HUES48 (cell line): ENCODE results near the gene REXO1.
A peak's percentile ranks its signal among the peaks of the same experiment; 100 is the strongest.

ENCODE experiments used
- H3K27ac ChIP-seq: one replicate; pipeline ENCODE4 v1.7.0; 2013; ENCODE audit warnings: low read depth, low read length, inconsistent platforms
- H3K27me3 ChIP-seq: 2 replicates; pipeline ENCODE4 v1.6.1; 2013; ENCODE audit warnings: mild to moderate bottlenecking, low read length; ENCODE audit not compliant: control insufficient read depth, insufficient read depth
- H3K36me3 ChIP-seq: 2 replicates; pipeline ENCODE4 v1.6.1; 2013; ENCODE audit warnings: low read length; ENCODE audit not compliant: control insufficient read depth, insufficient read depth
- H3K4me1 ChIP-seq: 2 replicates; pipeline ENCODE4 v1.6.1; 2013; ENCODE audit warnings: mild to moderate bottlenecking, low read length; ENCODE audit not compliant: control insufficient read depth, insufficient read depth
- H3K4me3 ChIP-seq: 2 replicates; pipeline ENCODE4 v1.5.1; 2013; ENCODE audit warnings: mild to moderate bottlenecking, low read depth, low read length
- H3K9ac ChIP-seq: 2 replicates; pipeline ENCODE4 v1.6.1; 2013; ENCODE audit warnings: mild to moderate bottlenecking, low read depth, low read length, moderate library complexity
- H3K9me3 ChIP-seq: 2 replicates; pipeline ENCODE4 v1.6.1; 2013; ENCODE audit warnings: low read length; ENCODE audit not compliant: control insufficient read depth, insufficient read depth

Gene REXO1

DNA sequence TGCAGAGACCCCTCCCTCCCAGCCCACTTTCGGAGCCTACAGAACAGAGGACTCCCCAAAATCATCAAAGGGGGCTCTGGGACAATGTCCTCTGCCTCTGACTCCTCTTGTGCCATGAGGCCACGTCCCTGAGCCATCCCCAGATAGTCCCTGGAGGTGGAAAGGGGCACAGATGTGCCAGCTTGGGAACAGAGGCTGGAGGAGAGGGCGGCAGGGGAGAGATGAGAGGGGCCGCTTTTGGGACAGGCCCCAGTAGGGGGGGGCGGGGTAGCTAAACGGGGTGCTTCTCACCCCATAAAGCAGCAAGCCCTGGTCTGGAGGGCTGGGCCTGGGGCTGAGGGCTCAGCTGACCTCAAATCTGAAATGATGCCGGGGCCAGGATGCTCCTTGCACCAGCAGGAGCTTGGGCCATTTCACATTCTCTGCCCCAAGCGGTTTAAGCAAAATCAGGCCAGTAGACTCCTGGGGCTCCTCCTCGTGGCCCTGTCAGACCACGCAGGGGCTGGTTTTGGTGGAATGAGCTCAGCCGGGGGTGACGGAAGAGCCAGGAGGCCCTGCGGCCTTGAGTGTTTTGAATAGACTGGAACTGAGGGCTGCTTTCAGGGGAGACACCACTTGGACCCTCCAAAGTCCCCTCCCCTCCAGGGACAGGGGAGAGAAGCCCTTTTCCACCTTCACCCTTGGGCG, 67.9 kb downstream of the REXO1 start:
- H3K36me3 ChIP-seq, result no peaks in the 10 kb centered on the region
- peaks cover 73% of the 10 kb centered on the region for H3K27me3 ChIP-seq
- no peaks in the 10 kb centered on the region for H3K4me1 ChIP-seq

DNA sequence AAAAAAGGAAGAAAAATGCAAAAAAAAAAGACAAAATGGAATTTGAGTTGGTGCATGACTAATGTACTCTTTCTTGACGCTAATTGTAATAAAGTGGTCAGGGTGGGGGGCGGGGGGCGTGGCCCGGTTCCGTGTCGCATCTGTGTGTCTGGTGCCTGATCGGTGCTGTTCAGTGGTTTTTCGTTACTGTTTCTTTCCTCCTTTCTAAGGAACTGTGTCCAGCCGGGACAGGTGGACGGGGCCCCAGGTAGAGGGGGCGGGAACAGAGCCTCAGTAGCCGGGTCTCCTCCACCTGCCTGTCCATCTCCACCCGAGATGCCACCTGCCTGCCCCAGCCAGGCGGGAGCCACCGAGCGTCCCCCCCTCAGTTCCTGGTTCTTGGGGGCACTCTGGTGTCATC, 68.7 kb downstream of the REXO1 start:
- Histone ChIP-seq H3K27me3 (peaks cover 80% of the 10 kb centered on the region), H3K4me1 (no peaks in the 10 kb centered on the region), H3K36me3 (no peaks in the 10 kb centered on the region), H3K9ac (no peak overlapping the region), H3K4me3 (no peak overlapping the region), H3K27ac (no peak overlapping the region), H3K9me3 (0 out of 2 replicates have a peak, but pooled peaks cover 2% of the 10 kb centered on the region)

More for the DNA sequence above, 67.9 kb downstream of the REXO1 start:
- no peak overlapping the region for H3K27ac ChIP-seq
- no peak overlapping the region for H3K4me3 ChIP-seq
- no peak overlapping the region for H3K9ac ChIP-seq
- 0 out of 2 replicates have a peak, but pooled peaks cover 2% of the 10 kb centered on the region for H3K9me3 ChIP-seq

DNA sequence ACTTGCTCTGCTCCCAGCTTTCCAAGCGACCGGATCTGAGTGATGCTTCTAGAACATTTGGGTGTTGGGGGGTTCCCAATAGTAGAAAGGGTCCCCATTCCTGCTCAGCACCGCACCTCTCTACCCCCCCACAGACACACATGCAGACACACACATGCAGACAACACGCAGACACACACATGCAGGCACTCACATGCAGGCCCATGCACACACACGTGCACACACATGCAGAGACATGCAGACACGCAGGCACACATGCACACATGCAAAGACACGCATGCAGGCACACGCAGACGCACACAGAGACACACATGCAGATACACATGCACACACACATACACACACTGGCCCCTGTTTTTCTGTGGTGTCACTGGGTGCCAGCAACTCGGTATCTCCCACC, 71.1 kb downstream of the REXO1 start:
- no peaks in the 10 kb centered on the region for H3K4me1 ChIP-seq
- H3K27me3 ChIP-seq, result peaks cover 84% of the 10 kb centered on the region
- 0 out of 2 replicates have a peak, but pooled peaks cover 2% of the 10 kb centered on the region for H3K9me3 ChIP-seq
- H3K27ac ChIP-seq, result no peak overlapping the region
- H3K36me3 ChIP-seq, result no peaks in the 10 kb centered on the region
- no peak overlapping the region for H3K4me3 ChIP-seq
- no peak overlapping the region for H3K9ac ChIP-seq

DNA sequence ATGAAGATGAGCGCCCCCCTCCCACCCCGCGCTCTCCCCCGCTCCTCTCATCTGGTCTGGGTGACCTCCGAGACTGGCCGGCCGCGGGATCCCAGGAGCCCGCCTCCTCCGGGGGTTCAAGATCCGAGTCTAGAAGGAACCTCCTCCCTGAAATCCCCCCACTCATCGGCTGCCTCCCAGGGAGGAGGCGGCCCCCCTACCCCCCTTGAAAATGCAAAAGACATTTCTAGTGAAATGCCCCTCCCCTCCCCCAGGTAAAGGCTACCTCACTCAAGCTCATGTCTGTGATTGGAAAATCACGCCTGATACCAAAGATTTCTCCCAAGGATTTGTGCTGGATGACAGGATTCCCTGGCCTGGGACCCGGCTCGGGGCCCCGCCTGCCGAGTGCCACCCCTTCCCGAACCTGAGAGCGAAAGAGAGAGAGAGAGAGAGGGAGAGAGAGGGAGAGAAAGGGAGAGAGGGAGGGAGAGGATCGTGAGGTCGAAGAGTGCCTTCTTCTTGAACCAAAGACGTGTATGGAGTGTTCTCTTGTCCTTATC, 71.6 kb downstream of the REXO1 start:
- Histone ChIP-seq H3K36me3 (no peaks in the 10 kb centered on the region), H3K4me1 (no peaks in the 10 kb centered on the region), H3K27ac (no peak overlapping the region), H3K9ac (no peak overlapping the region), H3K27me3 (peaks cover 81% of the 10 kb centered on the region), H3K9me3 (0 out of 2 replicates have a peak, but pooled peaks cover 2% of the 10 kb centered on the region), H3K4me3 (peak overlapping the region; percentile 33)

DNA sequence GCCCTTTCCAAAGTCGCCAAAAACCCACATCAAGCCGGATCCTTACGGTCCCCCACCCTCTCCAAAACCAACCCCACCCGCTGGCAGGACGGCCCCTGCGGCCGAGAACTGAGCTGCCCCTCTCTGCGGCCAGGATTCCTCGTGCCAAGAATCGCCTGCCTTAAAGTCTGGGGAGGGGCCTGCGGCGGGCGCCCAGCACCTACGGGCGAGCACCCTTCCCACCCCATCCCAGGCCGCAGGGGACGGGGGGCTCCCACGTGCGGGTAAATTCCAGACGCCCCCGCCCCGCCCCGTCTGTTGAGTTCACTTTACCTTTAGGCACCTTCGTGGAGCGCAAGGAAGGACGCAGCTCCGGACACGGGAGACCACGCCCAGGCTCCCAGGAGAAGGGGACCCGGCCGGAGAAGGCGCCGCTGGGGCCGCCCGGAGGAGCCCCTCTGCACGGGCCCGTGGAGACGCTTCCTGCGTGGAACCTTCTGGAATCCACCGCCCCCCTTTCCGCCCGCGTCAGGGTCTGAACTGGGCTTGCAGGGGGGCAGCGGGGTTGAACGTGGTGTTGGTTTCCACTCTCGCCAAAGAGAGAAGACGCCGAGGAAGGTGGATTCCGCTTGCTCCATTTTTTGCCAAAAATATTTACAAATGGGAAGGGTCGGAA, 72.2 kb downstream of the REXO1 start:
- Histone ChIP-seq H3K9me3 (peaks cover under 1% of the 10 kb centered on the region; the same call in 1 of the 2 replicates), H3K27ac (no peak overlapping the region), H3K4me3 (peak overlapping the region; percentile 33; the same call in 1 of the 2 replicates), H3K27me3 (peaks cover 85% of the 10 kb centered on the region), H3K9ac (no peak overlapping the region), H3K4me1 (no peaks in the 10 kb centered on the region), H3K36me3 (no peaks in the 10 kb centered on the region)

DNA sequence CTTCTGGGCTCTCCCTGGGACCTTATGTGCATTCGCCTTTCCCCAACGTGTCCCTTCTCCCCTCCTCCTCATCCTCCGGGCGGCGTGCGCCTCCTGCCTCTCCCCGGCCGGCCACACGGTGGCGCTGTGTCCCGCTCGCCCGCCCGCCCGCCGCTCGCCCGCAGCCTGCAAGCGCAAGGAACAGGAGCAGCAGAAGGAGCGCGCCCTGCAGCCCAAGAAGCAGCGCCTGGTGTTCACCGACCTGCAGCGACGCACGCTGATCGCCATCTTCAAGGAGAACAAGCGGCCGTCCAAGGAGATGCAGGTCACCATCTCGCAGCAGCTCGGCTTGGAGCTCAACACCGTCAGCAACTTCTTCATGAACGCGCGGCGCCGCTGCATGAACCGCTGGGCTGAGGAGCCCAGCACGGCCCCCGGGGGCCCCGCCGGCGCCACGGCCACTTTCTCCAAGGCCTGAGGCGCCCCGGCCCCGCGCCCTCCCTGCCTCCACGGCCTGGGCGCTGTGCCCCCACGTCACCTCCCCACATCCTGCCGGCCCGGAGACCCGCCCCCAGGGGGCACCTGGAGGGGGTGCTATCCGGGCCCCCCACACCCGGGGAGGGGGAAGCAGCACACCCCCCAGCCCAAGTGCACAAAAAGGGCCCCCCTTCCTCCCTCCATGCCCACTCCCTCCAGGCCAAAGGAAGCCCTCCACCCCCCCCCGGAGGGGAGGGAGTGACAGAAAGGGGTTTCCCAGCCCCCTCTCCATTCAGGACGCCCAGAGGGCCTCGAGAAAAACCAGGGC, 73.1 kb downstream of the REXO1 start:
- Histone ChIP-seq H3K9ac (no peak overlapping the region), H3K4me3 (peak overlapping the region; percentile 60), H3K36me3 (no peaks in the 10 kb centered on the region), H3K27ac (no peak overlapping the region), H3K27me3 (peaks cover 88% of the 10 kb centered on the region), H3K4me1 (no peaks in the 10 kb centered on the region), H3K9me3 (peaks cover 5% of the 10 kb centered on the region; the same call in 1 of the 2 replicates)

DNA sequence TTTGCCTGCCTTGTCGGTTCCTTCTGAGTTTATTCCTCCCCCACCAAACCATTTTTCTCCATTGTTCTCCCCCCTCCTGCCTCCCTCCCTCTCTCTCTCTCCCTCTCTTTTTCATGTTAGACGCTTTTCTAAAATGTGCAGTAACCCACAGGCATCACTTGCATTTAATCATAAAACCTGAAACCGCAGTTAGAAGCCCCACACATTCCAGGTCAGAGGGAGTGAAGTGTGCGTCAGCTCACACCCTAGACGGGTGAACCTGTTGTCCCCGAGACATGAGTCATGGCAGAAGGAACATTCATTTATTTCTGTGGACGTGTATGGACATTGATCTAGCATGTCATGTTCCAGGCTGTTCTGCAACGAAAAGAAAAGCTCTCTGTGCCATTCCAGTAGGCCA, 75.1 kb downstream of the REXO1 start:
- Histone ChIP-seq H3K9me3 (peaks cover 5% of the 10 kb centered on the region; the same call in 1 of the 2 replicates), H3K27me3 (peaks cover 85% of the 10 kb centered on the region), H3K27ac (no peak overlapping the region), H3K36me3 (no peaks in the 10 kb centered on the region), H3K4me3 (no peak overlapping the region), H3K9ac (no peak overlapping the region), H3K4me1 (no peaks in the 10 kb centered on the region)

DNA sequence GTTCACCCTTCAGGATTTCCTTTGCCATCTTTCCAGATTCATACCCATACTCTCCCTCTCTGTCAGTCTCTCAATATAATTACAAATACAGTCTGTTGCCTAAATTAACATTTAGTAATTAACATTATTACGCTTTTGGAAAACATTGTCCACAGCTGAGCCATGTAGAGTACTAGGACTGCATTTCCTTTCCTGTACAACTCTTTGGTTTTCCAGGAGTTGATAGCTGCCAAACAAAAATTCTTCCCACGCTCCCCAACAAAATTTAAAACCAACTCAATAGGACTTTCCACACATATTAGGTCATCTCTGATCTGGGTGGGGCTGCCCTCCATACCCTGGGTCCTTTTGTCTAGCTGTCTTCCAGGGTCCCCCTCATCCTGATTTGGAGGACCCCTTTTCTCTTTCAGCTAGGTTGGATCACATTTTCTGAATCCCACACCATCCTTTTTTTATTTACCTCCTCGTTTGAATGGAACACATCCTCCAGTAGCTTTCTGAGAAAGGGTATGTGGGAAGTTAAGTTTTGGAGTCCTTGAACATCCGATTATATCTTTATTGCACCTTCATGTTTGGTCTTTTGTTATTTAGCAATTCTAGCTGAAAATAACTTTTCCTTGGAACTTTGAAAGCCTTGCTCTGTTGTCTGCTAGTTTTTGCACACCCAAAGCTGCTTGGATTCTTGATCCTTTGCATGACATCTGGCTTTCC, 77.3 kb downstream of the REXO1 start:
- peaks cover 84% of the 10 kb centered on the region for H3K27me3 ChIP-seq
- H3K36me3 ChIP-seq, result no peaks in the 10 kb centered on the region
- H3K4me1 ChIP-seq, result peaks cover 7% of the 10 kb centered on the region; the same call in 1 of the 2 replicates
- H3K9me3 ChIP-seq, result peaks cover 5% of the 10 kb centered on the region; the same call in 1 of the 2 replicates
- H3K4me3 ChIP-seq, result no peak overlapping the region
- no peak overlapping the region for H3K27ac ChIP-seq
- no peak overlapping the region for H3K9ac ChIP-seq

DNA sequence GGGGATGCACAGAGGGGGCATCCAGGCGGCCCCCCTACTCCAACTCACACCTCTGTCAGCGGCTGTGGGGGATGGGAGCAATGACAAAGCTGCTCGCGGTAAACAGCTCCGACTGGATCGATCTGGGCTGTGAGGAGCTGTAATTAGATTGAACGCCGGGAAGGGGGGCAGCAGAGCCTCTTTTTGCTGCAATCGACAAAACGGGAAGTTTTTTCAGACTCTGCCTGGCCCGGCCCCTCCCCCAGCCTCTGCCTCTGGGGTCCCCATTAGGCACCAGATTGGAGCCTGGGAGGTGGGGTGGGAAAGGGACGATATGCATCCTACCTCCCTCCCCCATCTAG, 78.7 kb downstream of the REXO1 start:
- Histone ChIP-seq H3K4me1 (peaks cover 7% of the 10 kb centered on the region; the same call in 1 of the 2 replicates), H3K9me3 (peaks cover 5% of the 10 kb centered on the region; the same call in 1 of the 2 replicates), H3K9ac (no peak overlapping the region), H3K27ac (no peak overlapping the region), H3K27me3 (peaks cover 85% of the 10 kb centered on the region), H3K4me3 (no peak overlapping the region), H3K36me3 (no peaks in the 10 kb centered on the region)

DNA sequence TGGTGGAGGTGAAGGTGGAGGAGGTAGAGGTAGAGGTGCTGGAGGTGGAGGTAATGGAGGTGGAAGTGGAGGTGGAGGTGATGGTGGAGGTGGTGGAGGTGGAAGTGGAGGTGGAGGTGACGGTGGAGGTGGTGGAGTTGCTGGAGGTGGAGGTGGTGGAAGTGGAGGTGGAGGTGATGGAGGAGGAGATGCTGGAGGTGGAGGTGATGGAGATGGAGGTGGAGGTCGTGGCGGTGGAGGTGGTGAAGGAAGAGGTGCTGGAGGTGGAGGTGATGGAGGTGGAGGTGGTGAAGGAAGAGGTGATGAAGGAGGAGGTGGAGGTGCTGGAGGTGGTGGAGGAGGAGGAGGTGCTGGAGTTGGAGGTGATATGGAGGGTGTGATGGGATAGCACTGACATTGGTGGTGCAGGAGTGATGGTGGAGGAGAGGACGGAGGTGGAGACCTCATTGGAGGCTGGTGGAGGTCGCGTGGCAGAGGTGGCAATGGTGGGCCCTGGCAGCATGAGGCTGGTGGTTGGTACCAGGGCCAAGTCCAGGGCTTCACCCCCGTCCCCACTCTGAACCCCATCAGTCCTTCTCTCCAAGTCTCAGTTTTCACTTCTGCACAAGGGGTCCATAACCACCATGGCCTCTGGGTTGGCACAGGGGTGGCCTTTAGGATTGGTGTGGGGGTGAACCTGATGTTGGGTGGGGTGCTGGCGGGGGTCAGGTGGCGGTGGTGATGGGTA, 79.2 kb downstream of the REXO1 start:
- Histone ChIP-seq H3K9me3 (peaks cover 5% of the 10 kb centered on the region; the same call in 1 of the 2 replicates), H3K4me1 (peaks cover 7% of the 10 kb centered on the region; the same call in 1 of the 2 replicates), H3K27me3 (peaks cover 85% of the 10 kb centered on the region), H3K9ac (no peak overlapping the region), H3K27ac (no peak overlapping the region), H3K4me3 (no peak overlapping the region), H3K36me3 (no peaks in the 10 kb centered on the region)
